Ishikawa (cell line): ENCODE data around the gene MROH2B.

Experiments
- CEBPB ChIP-seq: IDR thresholded peaks from 2 replicates; pipeline ENCODE4 v1.6.1; 2012
- CREB1 ChIP-seq: IDR thresholded peaks from 2 replicates; pipeline ENCODE4 v1.6.1; 2012; ENCODE audit warnings: low read depth
- EGR1 ChIP-seq: IDR thresholded peaks from 2 replicates; pipeline ENCODE4 v1.6.1; 2012
- EP300 ChIP-seq: IDR thresholded peaks from 2 replicates; pipeline ENCODE4 v1.6.1; 2012; ENCODE audit warnings: borderline replicate concordance
- FOXM1 ChIP-seq: IDR thresholded peaks from 2 replicates; pipeline ENCODE4 v1.6.1; 2012; ENCODE audit warnings: low read depth, borderline replicate concordance
- NFIC ChIP-seq: IDR thresholded peaks from 2 replicates; pipeline ENCODE4 v1.6.1; 2012
- RAD21 ChIP-seq: IDR thresholded peaks from 2 replicates; pipeline ENCODE4 v1.6.1; 2012; ENCODE audit warnings: low read depth
- REST ChIP-seq: IDR thresholded peaks from 2 replicates; pipeline ENCODE4 v1.6.1; 2012; ENCODE audit warnings: low read depth, mild to moderate bottlenecking
- TAF1 ChIP-seq: IDR thresholded peaks from 2 replicates; pipeline ENCODE4 v1.6.1; 2012; ENCODE audit warnings: low read depth, mild to moderate bottlenecking
- YY1 ChIP-seq: IDR thresholded peaks from 2 replicates; pipeline ENCODE4 v1.6.1; 2012; ENCODE audit warnings: low read depth
- TF ChIP-seq, protein P1 (sequence below): IDR thresholded peaks from 2 replicates; pipeline ENCODE4 v1.6.1; 2012
- TF ChIP-seq, protein P2 (sequence below): IDR thresholded peaks from 2 replicates; pipeline ENCODE4 v1.6.1; 2012

DNA sequence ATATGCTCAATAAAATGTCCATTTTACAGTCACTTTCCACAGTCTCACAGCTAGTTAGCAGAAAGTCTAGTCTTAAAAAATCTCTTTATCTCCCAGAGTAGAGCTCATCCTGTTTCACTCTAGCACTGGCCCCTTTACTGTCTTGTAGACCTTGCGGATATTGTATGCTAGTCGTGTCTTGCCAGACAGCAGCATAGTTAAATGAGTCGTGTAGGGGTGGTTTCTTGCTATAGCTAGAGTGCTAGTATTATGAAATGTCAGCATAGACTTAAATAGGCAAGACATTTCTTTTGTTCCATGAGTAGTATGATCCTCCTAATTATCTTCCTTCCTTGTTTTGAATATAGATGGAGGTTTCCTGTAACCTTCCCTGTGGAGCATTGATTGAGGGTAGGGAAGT lies 84.5 kb downstream of the MROH2B start:
- TF ChIP-seq TAF1 = no peak
- no peak for TF ChIP-seq EGR1
- TF ChIP-seq RAD21 = no peak
- TF ChIP-seq NFIC = no peak
- TF ChIP-seq EP300 = no peak
- no peak for TF ChIP-seq CREB1
- no peak for TF ChIP-seq REST
- TF ChIP-seq CEBPB = no peak
- TF ChIP-seq, protein P1, sequence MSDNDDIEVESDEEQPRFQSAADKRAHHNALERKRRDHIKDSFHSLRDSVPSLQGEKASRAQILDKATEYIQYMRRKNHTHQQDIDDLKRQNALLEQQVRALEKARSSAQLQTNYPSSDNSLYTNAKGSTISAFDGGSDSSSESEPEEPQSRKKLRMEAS = no peak
- no peak for TF ChIP-seq YY1
- TF ChIP-seq FOXM1 = no peak
- TF ChIP-seq, protein P2, sequence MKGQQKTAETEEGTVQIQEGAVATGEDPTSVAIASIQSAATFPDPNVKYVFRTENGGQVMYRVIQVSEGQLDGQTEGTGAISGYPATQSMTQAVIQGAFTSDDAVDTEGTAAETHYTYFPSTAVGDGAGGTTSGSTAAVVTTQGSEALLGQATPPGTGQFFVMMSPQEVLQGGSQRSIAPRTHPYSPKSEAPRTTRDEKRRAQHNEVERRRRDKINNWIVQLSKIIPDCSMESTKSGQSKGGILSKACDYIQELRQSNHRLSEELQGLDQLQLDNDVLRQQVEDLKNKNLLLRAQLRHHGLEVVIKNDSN = no peak
